ENCODE results near the gene HSFX2. TPM values are rescaled to one million over a fixed set of nuclear protein-coding genes. Genes with fewer than 3 reads are reported as not detected.
"Not testable (repeated sequence)": the region's sequence is repeated elsewhere in the genome, so short reads cannot be mapped to it uniquely, and the experiment has no call there.

The HSFX2 gene
- total and polyA plus RNA-seq, 4 experiments from 2014 or later = 0.31 to 0.64 TPM; not detected in 2

- H3K27ac Mint-ChIP-seq; H3K4me1 ChIP-seq (ENCODE audit: insufficient read depth, low read length); H3K27ac ChIP-seq (ENCODE audit: low read depth, low read length); POLR2A ChIA-PET (ENCODE audit: partially characterized antibody); H3K4me1 Mint-ChIP-seq; H3K4me3 ChIP-seq (ENCODE audit: low read length in 2 of 2); DNase-seq; H3K4me3 Mint-ChIP-seq; H3K36me3 Mint-ChIP-seq; intact Hi-C loops (cut with micrococcal nuclease); H3K9me3 ChIP-seq (ENCODE audit: control insufficient read depth in 1 of 2, low read length in 2 of 2); H3K27me3 ChIP-seq (ENCODE audit: insufficient read depth, low read length); H3K27me3 Mint-ChIP-seq; H3K36me3 ChIP-seq (ENCODE audit: insufficient read depth, low read length); CTCF ChIA-PET (ENCODE audit: partially characterized antibody); H3K9me3 Mint-ChIP-seq: not testable (repeated sequence)
Observed at GRCh38 chrX:149587359-149587758, 7.8 kb downstream of the HSFX2 start, which contains the start of gene MAGEA9B. Gene MAGEA9B, minus strand, starts transcription at chrX:149587459. Its CDS starts 4,280 bp downstream, at chrX:149583179.

GRCh38 chrX:149585631-149586030 is 9.5 kb downstream of the HSFX2 start:
- H3K4me3 ChIP-seq (ENCODE audit: low read length in 2 of 2); H3K36me3 Mint-ChIP-seq; CTCF ChIA-PET (ENCODE audit: partially characterized antibody); intact Hi-C loops (cut with micrococcal nuclease); H3K9me3 Mint-ChIP-seq; H3K27me3 Mint-ChIP-seq; H3K4me3 Mint-ChIP-seq; POLR2A ChIA-PET (ENCODE audit: partially characterized antibody); H3K4me1 ChIP-seq (ENCODE audit: insufficient read depth, low read length); H3K4me1 Mint-ChIP-seq; H3K27ac ChIP-seq (ENCODE audit: low read depth, low read length); DNase-seq; H3K36me3 ChIP-seq (ENCODE audit: insufficient read depth, low read length); H3K9me3 ChIP-seq (ENCODE audit: control insufficient read depth in 1 of 2, low read length in 2 of 2); H3K27ac Mint-ChIP-seq; H3K27me3 ChIP-seq (ENCODE audit: insufficient read depth, low read length): not testable (repeated sequence)

- CTCF ChIA-PET (ENCODE audit: partially characterized antibody); H3K27me3 Mint-ChIP-seq; H3K36me3 ChIP-seq (ENCODE audit: insufficient read depth, low read length); H3K4me3 Mint-ChIP-seq; POLR2A ChIA-PET (ENCODE audit: partially characterized antibody); intact Hi-C loops (cut with micrococcal nuclease); H3K9me3 ChIP-seq (ENCODE audit: control insufficient read depth in 1 of 2, low read length in 2 of 2); H3K9me3 Mint-ChIP-seq; H3K27ac ChIP-seq (ENCODE audit: low read depth, low read length); H3K4me1 Mint-ChIP-seq; H3K27ac Mint-ChIP-seq; H3K36me3 Mint-ChIP-seq; DNase-seq; H3K27me3 ChIP-seq (ENCODE audit: insufficient read depth, low read length); H3K4me3 ChIP-seq (ENCODE audit: low read length in 2 of 2); H3K4me1 ChIP-seq (ENCODE audit: insufficient read depth, low read length): not testable (repeated sequence)
Observed at GRCh38 chrX:149573456-149573855, 21.7 kb downstream of the HSFX2 start.

- Mint-ChIP-seq H3K4me1 (no peaks in the 10 kb centered on the region), H3K36me3 (no peaks in the 10 kb centered on the region), H3K27me3 (no peaks in the 10 kb centered on the region), H3K4me3 (no peak overlapping the region), H3K9me3 (no peaks in the 10 kb centered on the region), H3K27ac (no peak overlapping the region)
- H3K27ac ChIP-seq (ENCODE audit: low read depth, low read length) = no peak overlapping the region
- no peaks in the 10 kb centered on the region for H3K4me1 ChIP-seq (ENCODE audit: insufficient read depth, low read length)
- no peak overlapping the region for H3K4me3 ChIP-seq (ENCODE audit: low read length in 2 of 2)
- ChIA-PET CTCF (ENCODE audit: partially characterized antibody) (no interaction called here), POLR2A (ENCODE audit: partially characterized antibody) (no interaction called here)
- DNase-seq = no peak
- no peaks in the 10 kb centered on the region for H3K9me3 ChIP-seq (ENCODE audit: control insufficient read depth in 1 of 2, low read length in 2 of 2)
- no peaks in the 10 kb centered on the region for H3K36me3 ChIP-seq (ENCODE audit: insufficient read depth, low read length)
- intact Hi-C loops (cut with micrococcal nuclease) = no loop called here
- no peaks in the 10 kb centered on the region for H3K27me3 ChIP-seq (ENCODE audit: insufficient read depth, low read length)
Observed at GRCh38 chrX:149572743-149573142, 22.4 kb downstream of the HSFX2 start.

- intact Hi-C loops (cut with micrococcal nuclease) = no loop called here
- no peaks in the 10 kb centered on the region for H3K4me1 ChIP-seq (ENCODE audit: insufficient read depth, low read length)
- no peaks in the 10 kb centered on the region for H3K9me3 ChIP-seq (ENCODE audit: control insufficient read depth in 1 of 2, low read length in 2 of 2)
- Mint-ChIP-seq H3K4me3 (no peak overlapping the region), H3K27me3 (no peaks in the 10 kb centered on the region), H3K36me3 (no peaks in the 10 kb centered on the region), H3K27ac (no peak overlapping the region), H3K9me3 (no peaks in the 10 kb centered on the region), H3K4me1 (no peaks in the 10 kb centered on the region)
- H3K36me3 ChIP-seq (ENCODE audit: insufficient read depth, low read length) = no peaks in the 10 kb centered on the region
- POLR2A ChIA-PET (ENCODE audit: partially characterized antibody) = no interaction called here
- CTCF ChIA-PET (ENCODE audit: partially characterized antibody) = no interaction called here
- no peak overlapping the region for H3K27ac ChIP-seq (ENCODE audit: low read depth, low read length)
- H3K4me3 ChIP-seq (ENCODE audit: low read length in 2 of 2) = no peak overlapping the region
- DNase-seq = no peak
- no peaks in the 10 kb centered on the region for H3K27me3 ChIP-seq (ENCODE audit: insufficient read depth, low read length)
Observed at GRCh38 chrX:149571770-149572169, 23.3 kb downstream of the HSFX2 start.

- Mint-ChIP-seq H3K36me3 (no peaks in the 10 kb centered on the region), H3K4me1 (no peaks in the 10 kb centered on the region), H3K27ac (no peak overlapping the region), H3K4me3 (no peak overlapping the region), H3K27me3 (no peaks in the 10 kb centered on the region), H3K9me3 (no peaks in the 10 kb centered on the region)
- CTCF ChIA-PET (ENCODE audit: partially characterized antibody) = no interaction called here
- Histone ChIP-seq H3K9me3 (ENCODE audit: control insufficient read depth in 1 of 2, low read length in 2 of 2) (no peaks in the 10 kb centered on the region), H3K4me1 (ENCODE audit: insufficient read depth, low read length) (no peaks in the 10 kb centered on the region), H3K36me3 (ENCODE audit: insufficient read depth, low read length) (no peaks in the 10 kb centered on the region), H3K4me3 (ENCODE audit: low read length in 2 of 2) (no peak overlapping the region), H3K27me3 (ENCODE audit: insufficient read depth, low read length) (no peaks in the 10 kb centered on the region), H3K27ac (ENCODE audit: low read depth, low read length) (no peak overlapping the region)
- POLR2A ChIA-PET (ENCODE audit: partially characterized antibody) = no interaction called here
- intact Hi-C loops (cut with micrococcal nuclease) = no loop called here
- no peak for DNase-seq
Observed at GRCh38 chrX:149570668-149571067, 24.4 kb downstream of the HSFX2 start.

GRCh38 chrX:149569770-149570169 is 25.3 kb downstream of the HSFX2 start:
- H3K4me1 ChIP-seq (ENCODE audit: insufficient read depth, low read length) = no peaks in the 10 kb centered on the region
- H3K9me3 Mint-ChIP-seq = no peaks in the 10 kb centered on the region
- intact Hi-C loops (cut with micrococcal nuclease) = no loop called here
- H3K4me3 ChIP-seq (ENCODE audit: low read length in 2 of 2) = no peak overlapping the region
- no peak overlapping the region for H3K4me3 Mint-ChIP-seq
- H3K36me3 Mint-ChIP-seq = no peaks in the 10 kb centered on the region
- ChIA-PET CTCF (ENCODE audit: partially characterized antibody) (no interaction called here), POLR2A (ENCODE audit: partially characterized antibody) (no interaction called here)
- H3K27me3 ChIP-seq (ENCODE audit: insufficient read depth, low read length) = no peaks in the 10 kb centered on the region
- H3K4me1 Mint-ChIP-seq = no peaks in the 10 kb centered on the region
- no peaks in the 10 kb centered on the region for H3K36me3 ChIP-seq (ENCODE audit: insufficient read depth, low read length)
- no peak overlapping the region for H3K27ac ChIP-seq (ENCODE audit: low read depth, low read length)
- no peak overlapping the region for H3K27ac Mint-ChIP-seq
- no peaks in the 10 kb centered on the region for H3K27me3 Mint-ChIP-seq
- H3K9me3 ChIP-seq (ENCODE audit: control insufficient read depth in 1 of 2, low read length in 2 of 2) = no peaks in the 10 kb centered on the region
- DNase-seq = no peak

GRCh38 chrX:149568701-149569296 is 26.3 kb downstream of the HSFX2 start:
- H3K36me3 Mint-ChIP-seq = no peaks in the 10 kb centered on the region
- H3K36me3 ChIP-seq (ENCODE audit: insufficient read depth, low read length) = no peaks in the 10 kb centered on the region
- H3K27me3 Mint-ChIP-seq = no peaks in the 10 kb centered on the region

More at GRCh38 chrX:149568701-149569296, 26.3 kb downstream of the HSFX2 start:
- no peaks in the 10 kb centered on the region for H3K9me3 ChIP-seq (ENCODE audit: control insufficient read depth in 1 of 2, low read length in 2 of 2)
- no peak overlapping the region for H3K4me3 Mint-ChIP-seq
- ChIA-PET POLR2A (ENCODE audit: partially characterized antibody) (no interaction called here), CTCF (ENCODE audit: partially characterized antibody) (no interaction called here)
- no peaks in the 10 kb centered on the region for H3K27me3 ChIP-seq (ENCODE audit: insufficient read depth, low read length)
- intact Hi-C loops (cut with micrococcal nuclease) = no loop called here
- H3K27ac Mint-ChIP-seq = no peak overlapping the region
- H3K27ac ChIP-seq (ENCODE audit: low read depth, low read length) = no peak overlapping the region
- H3K4me1 ChIP-seq (ENCODE audit: insufficient read depth, low read length) = no peaks in the 10 kb centered on the region
- no peak overlapping the region for H3K4me3 ChIP-seq (ENCODE audit: low read length in 2 of 2)
- no peaks in the 10 kb centered on the region for H3K9me3 Mint-ChIP-seq
- DNase-seq = no peak
- H3K4me1 Mint-ChIP-seq = no peaks in the 10 kb centered on the region

Measured in CD4-positive, alpha-beta memory T cell (primary cell).